Bronchial epithelial cell (primary cell): ENCODE data around the gene PSMG1. TPM values are rescaled to one million over a fixed set of nuclear protein-coding genes. Genes with fewer than 3 reads are reported as not detected.

ENCODE experiments used
- DNase-seq: peaks from one replicate; pipeline ENCODE4 v3.0.0-alpha.2; 2010; ENCODE audit warnings: low read depth
- FAIRE-seq: peaks from 2 replicates; lab custom pipeline; 2011; peaks lifted over from hg19 to GRCh38; lab: Jason Lieb, UNC
- H3K27me3 ChIP-seq: 2 replicates; pipeline ENCODE4 v1.5.1; 2011; ENCODE audit warnings: low read length; ENCODE audit not compliant: control insufficient read depth, insufficient read depth
- H3K36me3 ChIP-seq: 2 replicates; pipeline ENCODE4 v1.5.1; 2011; ENCODE audit warnings: low read length; ENCODE audit not compliant: control insufficient read depth, insufficient read depth
- H3K4me3 ChIP-seq: 2 replicates; pipeline ENCODE4 v1.5.1; 2011; ENCODE audit warnings: mild to moderate bottlenecking, low read depth, low read length, control low read depth
- CTCF ChIP-seq: IDR thresholded peaks from 2 replicates; pipeline ENCODE4 v1.5.1; 2011; ENCODE audit warnings: mild to moderate bottlenecking, moderate library complexity, low read length, control low read depth, inconsistent platforms; ENCODE audit not compliant: insufficient read depth, severe bottlenecking
- total RNA-seq: library from RNA; depleted of rRNA; stranded (reverse); fragments of >200 nt; gene quantifications from 2 replicates; pipeline ENCODE4 v1.2.1, GENCODE V29; 2014

The PSMG1 gene
- total RNA-seq, 1 donor from 2014 or later, result 57.1 TPM

- no peak for TF ChIP-seq CTCF
- Histone ChIP-seq H3K36me3 (no peaks in the 10 kb centered on the region), H3K4me3 (no peak overlapping the region), H3K27me3 (no peaks in the 10 kb centered on the region)
- DNase-seq (no peak), FAIRE-seq (no peak)
Measured at GRCh38 chr21:39185157-39185556, 1.9 kb upstream of the PSMG1 start.

GRCh38 chr21:39184050-39184980 is 1.1 kb upstream of the PSMG1 start:
- no peaks in the 10 kb centered on the region for H3K36me3 ChIP-seq
- peak overlapping the region; percentile 45 for H3K4me3 ChIP-seq
- H3K27me3 ChIP-seq, result no peaks in the 10 kb centered on the region
- TF ChIP-seq CTCF, result no peak
- peak; percentile 23 for DNase-seq
- no peak for FAIRE-seq

GRCh38 chr21:39182484-39183271 is 573 bp downstream of the PSMG1 start:
- no peak for DNase-seq

DNA sequence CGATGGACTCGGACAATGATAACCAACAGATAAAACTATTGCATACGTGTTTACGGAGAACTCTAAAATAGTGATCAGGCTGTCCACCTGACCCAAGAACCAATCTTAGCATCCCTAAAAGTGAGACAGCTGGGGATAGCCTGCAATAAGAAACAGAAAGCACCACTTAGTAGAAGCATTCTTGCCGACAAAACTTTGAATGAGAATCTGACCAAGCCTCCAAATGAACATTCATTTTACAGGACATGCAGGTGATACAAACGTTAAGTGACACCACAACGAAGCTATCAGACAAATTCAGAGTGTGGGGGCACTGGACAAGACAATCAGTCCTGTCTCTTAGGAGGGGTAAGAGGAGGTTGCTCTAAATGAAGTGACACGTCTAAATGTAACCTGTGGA is 1.2 kb downstream of the PSMG1 start:
- Histone ChIP-seq H3K4me3 (peak overlapping the region; percentile 45), H3K36me3 (peaks cover 8% of the 10 kb centered on the region), H3K27me3 (no peaks in the 10 kb centered on the region)
- no peak for FAIRE-seq
- no peak for DNase-seq
- TF ChIP-seq CTCF, result no peak

More at GRCh38 chr21:39182484-39183271, 573 bp downstream of the PSMG1 start:
- TF ChIP-seq CTCF, result no peak
- Histone ChIP-seq H3K36me3 (peaks cover 6% of the 10 kb centered on the region), H3K27me3 (no peaks in the 10 kb centered on the region), H3K4me3 (peak overlapping the region; percentile 45)
- FAIRE-seq, result no peak

DNA sequence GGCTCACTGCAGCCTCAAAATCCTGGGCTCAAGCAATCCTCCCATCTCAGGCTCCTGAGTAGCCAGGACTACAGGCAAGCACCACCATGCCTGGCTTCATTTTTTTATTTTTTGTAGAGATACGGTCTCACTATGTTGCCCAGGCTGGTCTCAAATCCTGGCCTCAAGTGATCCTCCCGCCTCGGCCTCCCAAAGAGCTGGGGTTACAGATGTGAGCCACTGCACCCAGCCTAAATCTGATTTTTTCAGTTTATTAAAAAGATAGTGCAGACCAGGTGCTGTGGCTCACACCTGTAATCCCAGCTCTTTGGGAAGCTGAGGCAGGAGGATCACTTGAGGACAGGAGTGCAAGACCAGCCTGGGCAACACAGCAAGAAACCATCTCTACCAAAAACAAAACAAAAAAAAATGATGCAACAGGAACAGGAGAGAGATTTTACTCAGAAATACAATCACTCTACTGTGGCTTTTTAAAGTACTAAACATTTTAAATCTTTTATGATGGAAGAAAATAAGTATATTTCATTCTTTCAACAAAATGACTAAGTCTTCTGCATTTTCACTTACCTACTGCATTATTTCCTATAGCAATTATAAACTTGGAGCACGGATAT is 1.9 kb downstream of the PSMG1 start:
- Histone ChIP-seq H3K36me3 (peaks cover 8% of the 10 kb centered on the region), H3K27me3 (no peaks in the 10 kb centered on the region), H3K4me3 (no peak overlapping the region)
- no peak for TF ChIP-seq CTCF
- DNase-seq, result no peak
- FAIRE-seq, result no peak
